ENCODE data around the gene SMARCA4.

Gene SMARCA4

DNA sequence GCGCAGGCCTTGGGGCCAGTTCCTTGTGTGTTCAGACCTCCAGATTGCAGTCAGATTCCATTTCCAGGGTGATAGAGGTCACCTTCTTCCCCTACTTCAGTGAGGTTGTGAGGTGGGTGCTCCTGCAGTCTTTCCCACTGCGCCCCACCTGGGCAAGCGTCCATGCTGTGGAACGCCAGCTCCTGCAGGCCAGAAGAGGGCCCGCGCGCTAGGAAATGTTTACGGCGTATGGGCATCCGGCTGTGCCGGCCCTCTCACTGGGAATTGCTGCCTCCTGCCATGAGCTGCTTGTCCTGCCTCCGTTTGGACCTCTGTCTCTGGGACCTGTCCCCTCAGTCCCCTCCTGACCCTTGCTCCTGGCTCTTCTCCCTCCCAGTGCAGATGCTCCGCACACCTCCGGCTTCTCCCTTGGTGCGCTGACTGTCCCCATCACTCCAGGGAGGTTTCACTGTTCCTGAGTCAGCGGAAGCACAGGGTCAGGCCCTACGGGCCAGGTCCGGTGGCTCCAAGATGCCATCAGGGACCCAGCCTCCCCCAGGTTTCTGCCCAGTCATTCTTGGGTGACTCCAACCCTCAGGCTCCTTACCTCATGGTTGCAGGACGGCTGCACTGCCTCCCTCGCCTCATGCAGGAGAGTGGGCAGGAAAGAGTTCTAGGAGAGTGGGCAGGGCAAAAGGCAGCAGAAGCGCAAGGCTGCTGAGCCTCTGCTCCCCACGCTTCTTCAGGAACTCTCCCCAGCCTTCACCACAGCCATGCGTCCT, 56.6 kb downstream of the SMARCA4 start:
- DNase-seq = no peak

GRCh38 chr19:11018179-11018578, 57.3 kb downstream of the SMARCA4 start:
- no peak for DNase-seq

DNA sequence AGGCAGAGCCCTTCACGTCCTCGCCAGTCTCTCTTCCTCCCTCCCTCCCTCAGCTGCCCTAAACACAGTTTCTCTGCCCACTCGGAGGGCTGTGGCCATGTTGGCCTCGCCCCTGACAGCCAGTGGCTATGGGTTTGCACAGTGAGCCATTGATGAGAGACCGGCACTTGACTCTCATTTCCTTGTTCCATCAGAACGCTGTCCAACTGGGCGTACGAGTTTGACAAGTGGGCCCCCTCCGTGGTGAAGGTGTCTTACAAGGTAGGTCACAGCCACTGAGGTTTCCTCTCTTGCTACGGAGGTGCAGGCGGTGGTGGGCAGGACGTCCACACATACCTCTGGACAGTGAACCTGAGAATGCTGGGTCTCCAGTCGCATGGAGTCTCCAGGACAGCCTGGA, 57.9 kb downstream of the SMARCA4 start:
- DNase-seq = no peak

DNA sequence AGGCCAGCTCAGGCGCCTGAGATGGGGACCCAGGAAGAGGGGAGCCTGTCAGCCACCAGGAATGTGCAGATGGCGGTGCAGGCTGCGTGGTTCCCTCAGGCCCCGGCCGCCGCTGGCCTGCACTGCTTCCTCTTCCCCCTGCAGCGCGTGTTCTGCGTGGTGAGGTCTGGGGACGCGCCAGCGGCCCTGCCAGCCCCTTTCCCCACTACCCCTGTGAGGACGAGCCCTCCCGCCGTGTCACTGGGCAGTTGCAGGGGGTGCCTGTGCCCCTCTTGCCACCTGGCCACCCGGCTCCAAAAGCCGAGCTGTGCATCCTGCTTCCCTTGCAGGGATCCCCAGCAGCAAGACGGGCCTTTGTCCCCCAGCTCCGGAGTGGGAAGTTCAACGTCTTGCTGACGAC, 58.4 kb downstream of the SMARCA4 start:
- DNase-seq = no peak

DNA sequence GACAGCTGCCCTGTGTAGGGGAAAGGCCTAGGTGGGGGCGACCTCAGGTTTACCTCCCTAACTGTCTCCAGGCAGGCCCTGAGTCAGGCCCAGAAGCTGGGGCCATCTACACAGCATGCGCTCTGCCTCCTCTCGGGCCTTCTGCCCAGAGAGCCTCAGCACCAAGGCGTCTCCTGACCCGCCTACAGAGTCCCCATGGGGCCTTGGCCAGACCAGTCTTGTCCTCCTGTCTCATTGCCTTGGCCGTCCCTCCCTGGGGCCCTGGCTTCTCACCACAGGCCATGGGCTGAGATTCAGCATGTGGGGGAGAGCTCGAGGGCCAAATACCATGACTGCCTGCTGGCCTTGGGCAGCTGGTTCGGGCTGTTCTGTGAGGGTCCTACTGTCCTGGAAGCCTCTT, 59.0 kb downstream of the SMARCA4 start:
- no peak for DNase-seq

DNA sequence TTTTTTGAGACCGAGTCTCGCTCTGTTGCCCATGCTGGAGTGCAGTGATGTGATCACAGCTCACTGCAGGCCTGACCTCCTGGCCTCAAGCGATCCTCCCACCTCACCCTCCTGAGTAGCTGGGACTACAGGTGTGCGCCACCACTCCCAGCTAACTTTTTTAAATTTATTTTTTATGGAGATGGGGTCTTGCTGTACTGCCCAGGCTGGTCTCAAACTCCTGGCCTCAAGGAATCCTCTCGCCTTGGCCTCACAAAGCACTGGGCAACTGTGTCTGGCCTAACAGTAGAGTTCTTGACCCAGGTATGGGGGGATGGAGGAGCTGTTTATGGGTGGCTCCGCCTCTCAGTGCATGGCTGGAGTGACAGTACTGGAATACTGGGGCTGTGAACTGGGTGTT, 59.6 kb downstream of the SMARCA4 start:
- DNase-seq = no peak

DNA sequence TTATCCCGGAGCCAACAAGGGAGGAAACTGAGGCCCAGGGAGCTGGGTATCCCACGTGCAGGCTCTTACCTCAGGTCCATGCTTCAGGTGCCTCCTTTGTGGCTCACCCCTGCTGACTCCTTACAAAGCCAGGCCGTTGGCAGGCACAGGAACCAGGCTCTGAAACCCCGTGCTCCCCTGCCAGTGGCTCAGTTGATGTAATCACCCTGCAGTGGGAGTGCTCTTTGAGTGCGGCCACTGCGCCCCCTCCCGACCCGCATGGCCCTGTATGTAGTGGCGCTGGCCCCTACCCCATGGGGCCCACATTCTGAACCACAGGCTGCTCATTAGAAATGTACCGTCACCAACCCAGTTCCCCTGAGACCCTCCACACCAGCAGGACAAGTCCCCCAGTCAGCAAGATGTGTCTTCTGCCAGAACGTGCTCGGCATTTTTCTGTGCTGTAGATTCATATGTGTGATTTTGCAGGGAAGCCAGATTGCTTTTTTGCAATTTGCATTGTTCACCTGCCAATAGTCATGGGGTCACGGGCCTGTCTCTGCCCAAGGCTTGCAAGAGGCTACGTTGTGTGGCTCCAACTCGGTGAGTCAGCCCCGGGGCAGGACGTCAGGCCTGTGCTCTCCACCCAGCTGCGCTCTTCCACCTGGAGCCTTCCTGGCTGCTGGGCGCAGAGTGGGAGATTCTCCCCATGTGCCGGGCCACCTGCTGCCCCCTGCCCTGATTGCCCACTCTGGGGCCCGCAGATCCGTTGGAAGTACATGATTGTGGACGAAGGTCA, 60.3 kb downstream of the SMARCA4 start:
- no peak for DNase-seq

DNA sequence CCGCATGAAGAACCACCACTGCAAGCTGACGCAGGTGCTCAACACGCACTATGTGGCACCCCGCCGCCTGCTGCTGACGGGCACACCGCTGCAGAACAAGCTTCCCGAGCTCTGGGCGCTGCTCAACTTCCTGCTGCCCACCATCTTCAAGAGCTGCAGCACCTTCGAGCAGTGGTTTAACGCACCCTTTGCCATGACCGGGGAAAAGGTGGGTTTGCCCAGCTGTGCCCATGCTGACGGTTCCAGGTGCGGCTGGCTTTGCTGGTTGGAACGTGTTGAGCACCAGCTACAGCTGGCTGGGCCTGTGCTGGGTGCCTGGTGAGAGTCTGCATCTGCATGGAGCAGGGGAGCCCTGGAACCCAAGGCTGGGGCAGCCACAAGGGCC, 60.9 kb downstream of the SMARCA4 start:
- no peak for DNase-seq

GRCh38 chr19:11023016-11023415, 62.2 kb downstream of the SMARCA4 start:
- no peak for DNase-seq

- DNase-seq = no peak
Measured at GRCh38 chr19:11023710-11024109, 62.9 kb downstream of the SMARCA4 start.

DNA sequence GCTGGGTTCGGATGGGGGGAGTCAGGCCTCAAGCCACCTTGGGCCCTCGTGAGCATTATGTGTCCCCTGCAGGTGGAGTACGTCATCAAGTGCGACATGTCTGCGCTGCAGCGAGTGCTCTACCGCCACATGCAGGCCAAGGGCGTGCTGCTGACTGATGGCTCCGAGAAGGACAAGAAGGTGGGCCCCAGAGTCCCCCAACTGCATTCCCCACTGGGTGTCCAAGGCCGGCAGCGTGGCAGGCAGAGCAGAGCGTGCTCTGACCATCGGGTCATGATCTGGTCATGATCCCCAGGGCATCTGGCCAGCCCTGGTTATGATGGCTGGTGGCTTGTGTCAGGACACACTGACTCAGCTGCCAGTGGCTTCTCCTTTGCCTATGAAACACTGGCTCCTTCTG, 63.4 kb downstream of the SMARCA4 start:
- DNase-seq = no peak

- DNase-seq = no peak
Measured at GRCh38 chr19:11025006-11025405, 64.2 kb downstream of the SMARCA4 start.

DNA sequence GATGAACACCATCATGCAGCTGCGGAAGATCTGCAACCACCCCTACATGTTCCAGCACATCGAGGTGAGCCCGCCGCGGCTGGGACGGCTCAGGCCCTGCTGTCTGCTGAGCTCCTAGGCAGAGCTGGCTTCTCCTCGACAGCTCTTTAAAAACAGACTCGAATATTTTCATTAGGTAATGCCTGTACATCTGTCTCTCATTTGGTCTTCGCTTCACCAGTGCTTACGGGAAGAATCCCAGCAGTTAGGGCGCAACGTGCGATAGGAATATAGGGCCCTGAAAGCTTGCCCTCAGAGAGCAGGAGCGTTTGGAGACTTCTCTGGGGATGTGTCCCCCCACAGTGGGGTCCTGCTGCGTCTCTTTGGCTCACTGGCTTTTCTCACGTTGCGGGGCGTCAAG, 64.6 kb downstream of the SMARCA4 start:
- DNase-seq = no peak

GRCh38 chr19:11025997-11026396, 65.2 kb downstream of the SMARCA4 start:
- DNase-seq = no peak

DNA sequence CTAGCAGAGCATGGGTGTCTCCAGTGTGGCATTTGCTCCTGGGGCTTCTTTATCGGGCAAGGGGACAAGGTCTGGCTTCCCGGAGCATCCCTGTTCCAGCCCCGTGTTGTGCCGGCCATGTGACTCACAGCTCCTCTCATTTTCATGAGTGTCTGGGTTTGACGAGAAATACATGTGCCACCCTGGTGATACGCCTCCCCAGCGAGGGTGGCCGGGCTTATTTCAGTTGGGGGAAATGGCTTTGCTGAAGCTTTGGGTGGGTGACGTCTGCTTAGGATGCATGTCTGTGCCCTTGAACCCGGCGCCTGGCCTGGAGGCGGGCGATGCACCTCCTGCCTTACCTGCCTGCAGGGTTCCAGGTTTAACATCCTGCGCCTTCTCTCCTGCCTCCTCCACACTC, 66.6 kb downstream of the SMARCA4 start:
- no peak for DNase-seq

GRCh38 chr19:11028146-11028545, 67.3 kb downstream of the SMARCA4 start:
- DNase-seq = no peak

DNA sequence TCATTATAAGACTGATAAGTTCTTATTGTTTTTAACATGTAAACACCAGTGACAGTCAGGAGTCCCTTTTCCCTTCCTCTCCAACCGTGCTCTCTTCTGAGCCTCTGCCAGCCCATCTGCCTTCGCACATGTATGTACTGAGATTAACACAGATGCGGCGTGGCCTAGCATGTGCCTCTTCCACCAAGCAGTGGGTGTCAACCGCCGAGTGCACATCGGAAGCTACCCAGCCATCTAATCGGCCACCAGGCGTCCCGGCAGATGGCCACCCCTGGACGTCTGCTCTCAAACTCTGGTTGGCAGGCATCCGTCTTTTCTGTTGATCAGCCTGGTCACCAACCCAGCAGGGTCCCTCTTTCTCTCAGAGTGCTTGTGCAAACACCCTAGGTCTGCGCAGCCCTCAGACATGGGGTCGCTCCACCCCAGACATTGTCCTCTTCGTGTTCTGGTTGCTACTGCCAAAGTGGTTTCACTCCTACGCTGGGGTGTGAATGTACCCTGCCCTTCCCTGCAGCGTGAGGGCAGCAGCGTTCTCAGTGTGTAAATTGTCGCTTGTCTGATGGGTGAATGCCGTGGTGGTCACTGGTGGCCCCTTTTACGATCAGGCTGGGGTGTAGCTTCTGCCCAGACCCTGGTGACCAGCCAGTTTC, 70.7 kb downstream of the SMARCA4 start:
- DNase-seq = no peak

GRCh38 chr19:11033251-11033650, 72.4 kb downstream of the SMARCA4 start:
- no peak for DNase-seq

DNA sequence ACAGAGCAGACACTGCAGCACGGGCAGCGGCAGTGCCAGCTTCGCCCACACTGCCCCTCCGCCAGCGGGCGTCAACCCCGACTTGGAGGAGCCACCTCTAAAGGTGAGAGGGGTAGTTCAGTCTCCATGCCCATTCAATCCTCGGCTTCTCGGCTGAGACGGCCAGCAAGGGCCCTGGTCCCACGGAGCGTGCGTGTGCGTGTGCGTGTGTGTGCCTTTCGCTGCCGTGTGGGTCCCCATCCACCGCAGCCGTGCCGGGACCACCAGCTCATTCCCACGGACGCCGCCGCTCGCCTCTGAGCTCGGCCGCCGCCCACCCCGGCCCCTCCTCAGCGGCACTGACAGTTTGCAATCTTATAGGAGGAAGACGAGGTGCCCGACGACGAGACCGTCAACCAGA, 72.9 kb downstream of the SMARCA4 start:
- DNase-seq = no peak

- DNase-seq = no peak
Measured at GRCh38 chr19:11034449-11035213, 73.8 kb downstream of the SMARCA4 start.

DNA sequence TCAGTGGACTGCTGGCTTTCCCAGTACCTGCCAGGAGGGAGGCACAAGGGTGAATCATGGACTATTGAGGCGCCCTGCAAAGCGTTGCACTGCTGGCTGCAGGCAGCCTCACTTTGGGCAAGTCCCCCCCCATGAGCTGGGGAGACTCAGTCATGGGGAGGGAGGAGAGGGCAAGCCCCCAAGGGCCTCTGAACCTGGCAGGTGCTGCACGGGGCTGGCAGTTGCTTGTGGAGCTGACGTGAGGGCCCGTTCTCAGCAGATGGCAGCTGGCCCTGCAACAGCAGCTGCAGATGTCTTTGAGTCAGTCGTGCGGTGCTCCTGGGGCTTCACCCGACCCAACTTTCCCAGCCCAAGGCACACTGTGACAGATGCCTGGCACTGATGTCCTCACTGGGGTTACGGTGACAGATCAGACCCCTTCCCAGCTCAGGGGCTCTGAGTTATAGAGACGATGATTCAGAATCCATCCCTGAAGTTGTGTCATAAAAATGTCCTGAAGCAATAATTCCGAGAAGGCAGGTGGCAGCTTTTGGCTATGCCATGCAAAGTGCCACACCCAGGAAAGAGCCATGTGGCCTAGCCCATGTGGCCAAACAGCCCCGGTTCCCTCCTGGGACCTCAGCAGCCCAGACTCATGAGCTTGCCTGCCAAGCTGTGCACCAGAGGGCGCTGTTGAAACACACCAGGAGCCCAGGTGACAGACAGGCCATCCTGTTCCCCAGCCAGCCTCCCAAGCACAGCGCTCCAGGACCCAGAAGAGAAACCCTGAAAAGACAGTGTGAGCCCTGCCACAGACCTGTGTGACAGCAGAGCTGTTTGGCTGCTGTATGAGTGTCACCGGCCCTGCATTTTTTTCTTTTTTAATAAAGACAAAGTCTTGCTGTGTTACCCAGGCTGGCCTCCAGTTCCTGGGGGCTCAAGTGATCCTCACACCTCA, 74.9 kb downstream of the SMARCA4 start:
- peak; percentile 74 for DNase-seq

DNA sequence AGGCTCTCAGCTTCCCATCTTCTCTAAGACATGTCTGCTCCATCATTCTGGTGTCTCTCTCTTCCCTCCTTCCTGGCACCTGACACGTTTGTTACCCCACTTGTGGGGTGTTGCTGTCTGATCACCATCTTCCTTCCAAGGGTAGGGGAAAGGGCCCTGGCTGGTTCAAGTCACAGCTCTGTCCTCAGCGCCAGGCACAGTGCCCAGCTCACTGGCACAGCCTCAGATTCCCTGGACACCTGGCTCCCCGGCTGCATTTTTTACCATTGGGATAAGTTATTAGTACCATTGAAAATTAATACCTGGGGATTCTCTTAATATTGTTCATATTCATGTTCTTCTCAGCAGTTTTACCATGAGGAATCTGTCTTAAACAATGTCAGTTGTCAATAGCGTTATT, 77.7 kb downstream of the SMARCA4 start:
- no peak for DNase-seq
